HCT116 (cell line): ENCODE data around the gene CCHCR1.

Experiments
- EZH2phosphoT487 ChIP-seq: fragments of 200-600 bp; IDR thresholded peaks from 2 replicates; pipeline ENCODE4 v1.6.1; 2018; ENCODE audit warnings: antibody characterized with exemption, borderline replicate concordance
- POLR2A ChIP-seq: IDR thresholded peaks from 2 replicates; pipeline ENCODE4 v1.7.0; 2011; ENCODE audit warnings: borderline replicate concordance; ENCODE audit not compliant: insufficient read depth, insufficient read length; ENCODE audit errors: extremely low read depth
- TF ChIP-seq, protein P1 (sequence below), 3 experiments: fragments of 200-600 bp in 1 of 3; sonication (generic) in 1 of 3; IDR thresholded peaks in 2 of 3; conservative IDR thresholded peaks in 1 of 3; 2 replicates each; pipeline ENCODE4 v1.5.1; 2012 to 2017; ENCODE audit warnings: low read depth in 2 of 3, low read length in 2 of 3, antibody characterized with exemption in 1 of 3, borderline replicate concordance in 1 of 3, control low read depth in 1 of 3, mild to moderate bottlenecking in 1 of 3, mixed read lengths in 1 of 3, mixed run types in 1 of 3, moderate library complexity in 1 of 3; ENCODE audit not compliant: insufficient read depth in 1 of 3

DNA sequence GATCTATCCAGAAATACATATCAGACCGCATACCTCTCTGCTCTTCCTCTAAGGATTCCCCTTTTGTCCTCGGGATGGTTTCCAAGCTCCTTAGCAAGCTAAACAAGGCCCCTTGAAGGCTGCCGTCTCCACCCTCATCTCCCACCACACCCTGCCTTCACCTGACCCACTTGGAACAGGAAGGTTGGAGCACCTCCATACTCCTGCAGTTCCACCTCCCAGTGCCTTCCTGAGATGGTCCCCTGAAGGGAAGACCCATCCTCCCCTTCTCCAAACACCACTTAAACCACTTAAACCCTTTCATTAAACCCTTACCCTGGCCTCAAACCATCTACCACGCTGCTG, 21.4 kb upstream of the CCHCR1 start:
- no peak for TF ChIP-seq POLR2A
- TF ChIP-seq, protein P1, sequence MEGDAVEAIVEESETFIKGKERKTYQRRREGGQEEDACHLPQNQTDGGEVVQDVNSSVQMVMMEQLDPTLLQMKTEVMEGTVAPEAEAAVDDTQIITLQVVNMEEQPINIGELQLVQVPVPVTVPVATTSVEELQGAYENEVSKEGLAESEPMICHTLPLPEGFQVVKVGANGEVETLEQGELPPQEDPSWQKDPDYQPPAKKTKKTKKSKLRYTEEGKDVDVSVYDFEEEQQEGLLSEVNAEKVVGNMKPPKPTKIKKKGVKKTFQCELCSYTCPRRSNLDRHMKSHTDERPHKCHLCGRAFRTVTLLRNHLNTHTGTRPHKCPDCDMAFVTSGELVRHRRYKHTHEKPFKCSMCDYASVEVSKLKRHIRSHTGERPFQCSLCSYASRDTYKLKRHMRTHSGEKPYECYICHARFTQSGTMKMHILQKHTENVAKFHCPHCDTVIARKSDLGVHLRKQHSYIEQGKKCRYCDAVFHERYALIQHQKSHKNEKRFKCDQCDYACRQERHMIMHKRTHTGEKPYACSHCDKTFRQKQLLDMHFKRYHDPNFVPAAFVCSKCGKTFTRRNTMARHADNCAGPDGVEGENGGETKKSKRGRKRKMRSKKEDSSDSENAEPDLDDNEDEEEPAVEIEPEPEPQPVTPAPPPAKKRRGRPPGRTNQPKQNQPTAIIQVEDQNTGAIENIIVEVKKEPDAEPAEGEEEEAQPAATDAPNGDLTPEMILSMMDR (IDR thresholded peaks at IDR 0.05 in 2 of 3, conservative IDR thresholded peaks at IDR 0.05 in 1 of 3; ENCODE audit: borderline replicate concordance in 1 of 3, insufficient read depth in 1 of 3, low read depth in 2 of 3, low read length in 2 of 3) = no peak
- TF ChIP-seq EZH2phosphoT487 = no peak
